HG02884 (cell line): ENCODE data around the gene MAP3K4.

Experiments used
- ATAC-seq: cut with Tn5 transposase; IDR thresholded peaks from one replicate; pipeline ENCODE4 v1.9.1; 2021; ENCODE audit warnings: mild to moderate bottlenecking, moderate library complexity; ENCODE audit not compliant: unreplicated experiment

MAP3K4 gene

DNA sequence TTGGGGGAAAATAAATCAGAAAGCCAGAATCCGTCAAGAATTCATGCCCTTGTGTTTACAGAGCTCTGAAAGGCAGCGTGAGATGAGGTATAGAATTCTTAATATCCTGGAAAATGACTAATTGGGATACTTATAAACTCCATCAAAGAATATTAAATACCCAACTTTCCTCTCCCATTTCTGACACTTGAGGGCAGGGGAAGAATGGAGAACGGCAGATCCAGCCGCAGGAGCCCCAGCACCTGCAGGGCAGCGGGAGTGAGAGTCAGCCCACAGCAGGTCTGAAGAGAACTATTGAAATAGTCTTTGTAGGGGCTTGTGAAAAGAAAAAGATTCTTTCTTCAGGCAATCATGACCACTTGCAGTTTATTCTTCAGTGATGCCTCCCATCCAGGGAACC, 175.1 kb downstream of the MAP3K4 start:
- ATAC-seq: no peak
